OCI-LY3 (cell line): Measurements from ENCODE around the gene ARID1B.

ENCODE experiments used
- H2AFZ ChIP-seq: fragments of 200-600, 300-600 bp; shearing (Covaris generic); 2 replicates; pipeline ENCODE4 v1.6.0; 2014; ENCODE audit warnings: antibody characterized with exemption, low read depth, low read length
- H3K27ac ChIP-seq: fragments of 200-600, 300-600 bp; sonication (generic); 2 replicates; pipeline ENCODE4 v1.5.1; 2014; ENCODE audit warnings: mild to moderate bottlenecking, low read length, moderate library complexity, mixed read lengths
- H3K27me3 ChIP-seq: fragments of 200-600, 300-600 bp; sonication (generic); 2 replicates; pipeline ENCODE4 v1.6.1; 2014; ENCODE audit warnings: low read depth, low read length, mixed read lengths
- H3K36me3 ChIP-seq: fragments of 200-600, 300-600 bp; sonication (generic); replicated peaks from 2 replicates; pipeline ENCODE3; 2014; ENCODE audit warnings: low read depth, low read length, mixed read lengths
- H3K4me1 ChIP-seq: fragments of 300-600, 200-600 bp; sonication (generic); 2 replicates; pipeline ENCODE4 v1.6.1; 2014; ENCODE audit warnings: low read length, mixed read lengths
- H3K4me2 ChIP-seq: fragments of 200-600, 300-600 bp; sonication (generic); 2 replicates; pipeline ENCODE4 v1.6.1; 2014; ENCODE audit warnings: low read length, mixed read lengths
- H3K4me3 ChIP-seq: fragments of 300-600, 200-600 bp; sonication (generic); 2 replicates; pipeline ENCODE4 v1.5.1; 2014; ENCODE audit warnings: antibody characterized with exemption, mild to moderate bottlenecking, low read length, moderate library complexity
- H3K79me2 ChIP-seq: fragments of 300-600, 200-600 bp; shearing (Covaris generic); 2 replicates; pipeline ENCODE4 v1.6.1; 2014; ENCODE audit warnings: mild to moderate bottlenecking, low read length, mixed read lengths
- H3K9ac ChIP-seq: fragments of 300-600, 200-600 bp; shearing (Covaris generic); 2 replicates; pipeline ENCODE4 v1.6.0; 2014; ENCODE audit warnings: mild to moderate bottlenecking, low read length, moderate library complexity
- H3K9me3 ChIP-seq: fragments of 200-600, 300-600 bp; shearing (Covaris generic); 2 replicates; pipeline ENCODE4 v1.6.1; 2014; ENCODE audit warnings: low read length, mixed read lengths; ENCODE audit not compliant: insufficient read depth
- H4K20me1 ChIP-seq: fragments of 200-600, 300-600 bp; sonication (generic); 2 replicates; pipeline ENCODE4 v1.6.1; 2016; ENCODE audit warnings: low read length, mixed read lengths; ENCODE audit not compliant: insufficient read depth
- EZH2phosphoT487 ChIP-seq: fragments of 200-600 bp; shearing (Covaris generic); IDR thresholded peaks from 2 replicates; pipeline ENCODE4 v1.6.1; 2018; ENCODE audit warnings: antibody characterized with exemption, mixed run types, low read depth
- TF ChIP-seq, protein P1 (sequence below): fragments of 200-600, 300-600 bp; sonication (generic); IDR thresholded peaks from 2 replicates; pipeline ENCODE4 v1.5.1; 2014; ENCODE audit warnings: antibody characterized with exemption, low read length, low read depth

Gene ARID1B

DNA sequence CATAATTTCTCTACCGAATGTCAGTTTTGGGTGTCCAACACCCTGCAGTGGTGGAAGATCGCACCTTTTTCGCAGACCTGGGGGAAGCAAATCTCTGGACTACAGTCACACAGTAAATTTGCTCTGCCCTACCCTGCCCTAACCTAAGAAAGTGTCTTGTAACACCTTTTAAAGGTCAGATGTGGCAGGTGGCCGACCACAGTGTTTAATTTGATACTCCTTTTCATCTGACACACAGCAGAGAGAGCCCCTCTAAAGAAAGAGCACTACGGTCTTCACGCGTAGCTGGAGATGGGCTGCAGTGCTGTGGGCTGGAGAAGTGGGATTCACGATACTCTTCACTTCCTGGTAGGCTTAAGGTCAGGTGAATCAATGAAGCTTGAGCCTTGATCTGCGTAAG, 436.2 kb downstream of the ARID1B start:
- no peak overlapping the region for H3K4me3 ChIP-seq
- no peaks in the 10 kb centered on the region for H3K27me3 ChIP-seq
- no peak overlapping the region for H3K4me2 ChIP-seq
- no peaks in the 10 kb centered on the region for H3K36me3 ChIP-seq
- no peaks in the 10 kb centered on the region for H3K79me2 ChIP-seq
- H3K9ac ChIP-seq = no peak overlapping the region
- no peak overlapping the region for H3K27ac ChIP-seq
- TF ChIP-seq EZH2phosphoT487 = no peak
- TF ChIP-seq, protein P1, sequence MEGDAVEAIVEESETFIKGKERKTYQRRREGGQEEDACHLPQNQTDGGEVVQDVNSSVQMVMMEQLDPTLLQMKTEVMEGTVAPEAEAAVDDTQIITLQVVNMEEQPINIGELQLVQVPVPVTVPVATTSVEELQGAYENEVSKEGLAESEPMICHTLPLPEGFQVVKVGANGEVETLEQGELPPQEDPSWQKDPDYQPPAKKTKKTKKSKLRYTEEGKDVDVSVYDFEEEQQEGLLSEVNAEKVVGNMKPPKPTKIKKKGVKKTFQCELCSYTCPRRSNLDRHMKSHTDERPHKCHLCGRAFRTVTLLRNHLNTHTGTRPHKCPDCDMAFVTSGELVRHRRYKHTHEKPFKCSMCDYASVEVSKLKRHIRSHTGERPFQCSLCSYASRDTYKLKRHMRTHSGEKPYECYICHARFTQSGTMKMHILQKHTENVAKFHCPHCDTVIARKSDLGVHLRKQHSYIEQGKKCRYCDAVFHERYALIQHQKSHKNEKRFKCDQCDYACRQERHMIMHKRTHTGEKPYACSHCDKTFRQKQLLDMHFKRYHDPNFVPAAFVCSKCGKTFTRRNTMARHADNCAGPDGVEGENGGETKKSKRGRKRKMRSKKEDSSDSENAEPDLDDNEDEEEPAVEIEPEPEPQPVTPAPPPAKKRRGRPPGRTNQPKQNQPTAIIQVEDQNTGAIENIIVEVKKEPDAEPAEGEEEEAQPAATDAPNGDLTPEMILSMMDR = no peak
- H2AFZ ChIP-seq = no peak overlapping the region
- no peaks in the 10 kb centered on the region for H4K20me1 ChIP-seq
- peaks cover 10% of the 10 kb centered on the region for H3K4me1 ChIP-seq
- H3K9me3 ChIP-seq = no peaks in the 10 kb centered on the region

DNA sequence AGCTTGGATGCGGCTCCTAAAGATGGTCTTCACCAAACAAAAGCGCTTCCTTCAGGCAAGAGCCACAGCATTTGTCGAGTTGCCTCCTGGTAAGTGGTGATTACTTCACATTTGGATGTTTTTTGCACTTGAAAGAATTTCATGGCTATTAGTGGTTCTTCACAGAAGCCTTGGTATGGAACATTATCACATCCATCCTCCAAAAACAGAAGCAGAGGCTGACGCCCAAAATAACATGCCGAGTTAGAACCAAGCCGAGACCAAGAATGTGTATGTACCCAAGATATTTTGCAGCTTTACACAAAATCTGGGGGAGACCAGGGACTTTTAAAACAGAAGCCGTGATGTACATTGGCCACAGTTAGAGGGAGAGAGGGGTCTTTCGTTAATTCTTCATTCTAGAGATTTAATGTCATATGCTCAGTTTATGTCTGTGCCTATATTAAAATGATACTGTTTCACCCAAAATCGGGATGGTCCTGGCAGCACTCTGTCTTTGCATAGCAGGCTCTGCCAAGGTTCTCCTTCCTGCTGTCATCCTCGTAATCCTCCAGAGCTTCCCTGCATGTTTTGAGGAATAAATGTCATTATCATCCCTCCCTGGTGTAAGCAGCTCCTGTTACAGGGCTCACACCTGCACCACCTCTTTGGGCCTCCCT, 436.9 kb downstream of the ARID1B start:
- Histone ChIP-seq H4K20me1 (no peaks in the 10 kb centered on the region), H3K36me3 (no peaks in the 10 kb centered on the region), H2AFZ (no peak overlapping the region), H3K79me2 (no peaks in the 10 kb centered on the region), H3K27me3 (no peaks in the 10 kb centered on the region), H3K9ac (no peak overlapping the region), H3K4me1 (peaks cover 10% of the 10 kb centered on the region), H3K27ac (no peak overlapping the region), H3K9me3 (no peaks in the 10 kb centered on the region), H3K4me3 (no peak overlapping the region), H3K4me2 (no peak overlapping the region)
- TF ChIP-seq, protein P1 = no peak
- no peak for TF ChIP-seq EZH2phosphoT487

DNA sequence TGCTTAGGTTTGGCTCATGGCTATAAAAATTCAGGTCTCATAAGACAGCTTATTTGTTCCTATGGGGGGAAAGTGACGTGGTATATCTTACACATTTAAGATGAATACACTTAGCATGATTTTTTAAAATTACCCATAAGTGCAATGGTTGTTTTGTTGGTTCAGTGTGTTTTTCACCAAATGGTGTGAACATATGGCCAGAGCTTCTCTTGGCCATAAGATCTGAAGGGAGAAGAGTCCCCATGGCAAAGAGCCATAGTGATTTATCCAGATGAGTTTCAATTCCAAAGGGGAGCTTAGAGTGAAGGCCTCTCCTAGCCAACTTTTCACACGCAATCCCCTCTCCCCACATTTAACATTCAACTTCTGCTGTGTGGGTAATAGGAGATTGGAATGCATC, 438.5 kb downstream of the ARID1B start:
- Histone ChIP-seq H4K20me1 (no peaks in the 10 kb centered on the region), H3K36me3 (no peaks in the 10 kb centered on the region), H3K9me3 (no peaks in the 10 kb centered on the region), H3K4me1 (no peaks in the 10 kb centered on the region), H3K27ac (no peak overlapping the region), H3K9ac (no peak overlapping the region), H2AFZ (no peak overlapping the region), H3K79me2 (no peaks in the 10 kb centered on the region), H3K4me2 (no peak overlapping the region), H3K27me3 (no peaks in the 10 kb centered on the region), H3K4me3 (no peak overlapping the region)
- no peak for TF ChIP-seq EZH2phosphoT487
- TF ChIP-seq, protein P1 = no peak

DNA sequence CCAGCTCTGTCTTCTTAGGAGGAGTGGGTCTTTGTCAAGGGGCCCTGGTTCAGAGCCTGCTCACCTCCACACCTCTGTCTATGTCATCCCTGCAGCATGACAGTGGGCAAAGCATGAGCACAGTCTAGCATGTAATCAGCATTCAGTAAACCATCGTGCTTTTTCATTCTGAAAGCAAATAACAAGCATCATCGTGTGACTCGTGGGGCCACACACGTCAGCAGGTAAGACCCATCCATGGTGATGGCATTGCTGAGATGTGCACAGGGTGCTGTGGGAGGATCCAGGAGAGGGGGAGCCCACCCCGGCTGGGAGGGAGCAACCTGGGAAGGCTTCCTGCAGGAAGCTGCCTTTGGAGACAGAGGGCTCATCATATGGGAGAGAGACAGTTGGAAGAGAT, 439.4 kb downstream of the ARID1B start:
- no peak overlapping the region for H3K9ac ChIP-seq
- no peak overlapping the region for H3K4me2 ChIP-seq
- H3K9me3 ChIP-seq = no peaks in the 10 kb centered on the region
- H3K27ac ChIP-seq = no peak overlapping the region
- H3K4me1 ChIP-seq = no peaks in the 10 kb centered on the region
- H3K4me3 ChIP-seq = no peak overlapping the region
- no peaks in the 10 kb centered on the region for H3K79me2 ChIP-seq
- no peak for TF ChIP-seq EZH2phosphoT487
- TF ChIP-seq, protein P1 = no peak
- no peaks in the 10 kb centered on the region for H4K20me1 ChIP-seq
- H3K36me3 ChIP-seq = no peaks in the 10 kb centered on the region
- no peaks in the 10 kb centered on the region for H3K27me3 ChIP-seq
- no peak overlapping the region for H2AFZ ChIP-seq
